ENCODE measurements around the gene LENG8.

Gene LENG8

DNA sequence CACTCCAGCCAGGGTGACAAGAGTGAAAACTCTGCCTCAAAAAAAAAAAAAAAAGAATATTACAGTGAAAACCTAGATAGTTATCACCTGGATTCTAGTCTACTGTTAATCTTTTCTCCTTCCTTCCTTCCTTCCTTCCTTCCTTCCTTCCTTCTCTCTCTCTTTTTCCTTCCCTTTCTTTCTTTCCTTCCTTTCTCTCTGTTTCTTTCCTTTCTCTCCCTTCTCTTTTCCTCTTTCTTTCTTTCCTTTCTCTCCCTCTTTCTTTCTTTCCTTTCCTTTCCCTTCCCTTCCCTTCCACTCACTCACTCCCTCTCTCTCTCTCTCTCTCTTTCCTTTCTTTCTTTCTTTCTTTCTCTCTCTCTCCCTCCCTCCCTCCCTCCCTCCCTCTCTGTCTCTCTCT is 43.4 kb upstream of the LENG8 start:
- TF ChIP-seq ESRRG (CRISPR knock-in tag; IDR thresholded peaks at IDR 0.05) (no peak), CSDC2 (CRISPR knock-in tag; IDR thresholded peaks at IDR 0.05) (no peak), RARB (CRISPR knock-in tag; IDR thresholded peaks at IDR 0.05) (no peak), ZNF565 (CRISPR knock-in tag; conservative IDR thresholded peaks at IDR 0.05; ENCODE audit: low read depth) (no peak), ZNF70 (CRISPR knock-in tag; IDR thresholded peaks at IDR 0.05) (no peak), ZC3H10 (CRISPR knock-in tag; IDR thresholded peaks at IDR 0.05) (no peak), SNAI2 (CRISPR knock-in tag; IDR thresholded peaks at IDR 0.05) (no peak), ISL1 (CRISPR knock-in tag; IDR thresholded peaks at IDR 0.05) (no peak), ARNTL (CRISPR knock-in tag; IDR thresholded peaks at IDR 0.05; ENCODE audit: borderline replicate concordance, low read depth) (no peak), ZFP3 (CRISPR knock-in tag; IDR thresholded peaks at IDR 0.05) (no peak), TCF4 (CRISPR knock-in tag; IDR thresholded peaks at IDR 0.05; ENCODE audit: borderline replicate concordance) (no peak), ZFP30 (CRISPR knock-in tag; IDR thresholded peaks at IDR 0.05) (no peak)
- TF ChIP-seq, protein P1, sequence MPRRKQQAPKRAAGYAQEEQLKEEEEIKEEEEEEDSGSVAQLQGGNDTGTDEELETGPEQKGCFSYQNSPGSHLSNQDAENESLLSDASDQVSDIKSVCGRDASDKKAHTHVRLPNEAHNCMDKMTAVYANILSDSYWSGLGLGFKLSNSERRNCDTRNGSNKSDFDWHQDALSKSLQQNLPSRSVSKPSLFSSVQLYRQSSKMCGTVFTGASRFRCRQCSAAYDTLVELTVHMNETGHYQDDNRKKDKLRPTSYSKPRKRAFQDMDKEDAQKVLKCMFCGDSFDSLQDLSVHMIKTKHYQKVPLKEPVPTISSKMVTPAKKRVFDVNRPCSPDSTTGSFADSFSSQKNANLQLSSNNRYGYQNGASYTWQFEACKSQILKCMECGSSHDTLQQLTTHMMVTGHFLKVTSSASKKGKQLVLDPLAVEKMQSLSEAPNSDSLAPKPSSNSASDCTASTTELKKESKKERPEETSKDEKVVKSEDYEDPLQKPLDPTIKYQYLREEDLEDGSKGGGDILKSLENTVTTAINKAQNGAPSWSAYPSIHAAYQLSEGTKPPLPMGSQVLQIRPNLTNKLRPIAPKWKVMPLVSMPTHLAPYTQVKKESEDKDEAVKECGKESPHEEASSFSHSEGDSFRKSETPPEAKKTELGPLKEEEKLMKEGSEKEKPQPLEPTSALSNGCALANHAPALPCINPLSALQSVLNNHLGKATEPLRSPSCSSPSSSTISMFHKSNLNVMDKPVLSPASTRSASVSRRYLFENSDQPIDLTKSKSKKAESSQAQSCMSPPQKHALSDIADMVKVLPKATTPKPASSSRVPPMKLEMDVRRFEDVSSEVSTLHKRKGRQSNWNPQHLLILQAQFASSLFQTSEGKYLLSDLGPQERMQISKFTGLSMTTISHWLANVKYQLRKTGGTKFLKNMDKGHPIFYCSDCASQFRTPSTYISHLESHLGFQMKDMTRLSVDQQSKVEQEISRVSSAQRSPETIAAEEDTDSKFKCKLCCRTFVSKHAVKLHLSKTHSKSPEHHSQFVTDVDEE (CRISPR knock-in tag; IDR thresholded peaks at IDR 0.05), result no peak
- TF ChIP-seq, protein P2, sequence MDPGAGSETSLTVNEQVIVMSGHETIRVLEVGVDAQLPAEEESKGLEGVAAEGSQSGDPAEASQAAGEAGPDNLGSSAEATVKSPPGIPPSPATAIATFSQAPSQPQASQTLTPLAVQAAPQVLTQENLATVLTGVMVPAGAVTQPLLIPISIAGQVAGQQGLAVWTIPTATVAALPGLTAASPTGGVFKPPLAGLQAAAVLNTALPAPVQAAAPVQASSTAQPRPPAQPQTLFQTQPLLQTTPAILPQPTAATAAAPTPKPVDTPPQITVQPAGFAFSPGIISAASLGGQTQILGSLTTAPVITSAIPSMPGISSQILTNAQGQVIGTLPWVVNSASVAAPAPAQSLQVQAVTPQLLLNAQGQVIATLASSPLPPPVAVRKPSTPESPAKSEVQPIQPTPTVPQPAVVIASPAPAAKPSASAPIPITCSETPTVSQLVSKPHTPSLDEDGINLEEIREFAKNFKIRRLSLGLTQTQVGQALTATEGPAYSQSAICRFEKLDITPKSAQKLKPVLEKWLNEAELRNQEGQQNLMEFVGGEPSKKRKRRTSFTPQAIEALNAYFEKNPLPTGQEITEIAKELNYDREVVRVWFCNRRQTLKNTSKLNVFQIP (CRISPR knock-in tag; IDR thresholded peaks at IDR 0.05; ENCODE audit: borderline replicate concordance, low read depth), result no peak
- ATAC-seq, result no peak

DNA sequence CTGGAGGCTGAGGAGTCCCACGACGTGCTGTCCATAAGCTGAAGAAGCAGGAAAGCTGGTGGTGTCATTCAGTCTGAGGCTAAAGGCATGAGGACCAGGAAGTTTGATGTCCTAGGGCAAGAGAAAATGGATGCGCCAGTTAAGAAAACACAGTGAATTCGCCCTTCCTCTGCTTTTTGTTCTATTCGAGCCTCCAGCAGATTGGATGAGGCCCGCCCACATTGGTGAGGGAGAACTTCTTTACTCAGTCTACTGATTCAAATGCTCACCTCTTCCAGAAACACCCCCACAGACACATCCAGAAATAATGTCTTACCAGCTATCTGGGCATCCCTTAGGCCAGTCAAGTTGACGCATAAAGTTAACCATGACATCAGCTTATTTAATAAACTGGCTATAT is 41.2 kb upstream of the LENG8 start:
- TF ChIP-seq OSR1 (CRISPR knock-in tag; IDR thresholded peaks at IDR 0.05), result no peak
- TF ChIP-seq, protein P2 (CRISPR knock-in tag; IDR thresholded peaks at IDR 0.05; ENCODE audit: borderline replicate concordance, low read depth), result no peak
- no peak for TF ChIP-seq ZNF70 (CRISPR knock-in tag; IDR thresholded peaks at IDR 0.05)
- no peak for TF ChIP-seq ESRRG (CRISPR knock-in tag; IDR thresholded peaks at IDR 0.05)
- TF ChIP-seq ZFP3 (CRISPR knock-in tag; IDR thresholded peaks at IDR 0.05), result no peak
- TF ChIP-seq ZNF8 (CRISPR knock-in tag; IDR thresholded peaks at IDR 0.05), result no peak
- no peak for TF ChIP-seq ARNTL (CRISPR knock-in tag; IDR thresholded peaks at IDR 0.05; ENCODE audit: borderline replicate concordance, low read depth)
- TF ChIP-seq ZC3H10 (CRISPR knock-in tag; IDR thresholded peaks at IDR 0.05), result no peak
- no peak for TF ChIP-seq RARB (CRISPR knock-in tag; IDR thresholded peaks at IDR 0.05)
- TF ChIP-seq, protein P3, sequence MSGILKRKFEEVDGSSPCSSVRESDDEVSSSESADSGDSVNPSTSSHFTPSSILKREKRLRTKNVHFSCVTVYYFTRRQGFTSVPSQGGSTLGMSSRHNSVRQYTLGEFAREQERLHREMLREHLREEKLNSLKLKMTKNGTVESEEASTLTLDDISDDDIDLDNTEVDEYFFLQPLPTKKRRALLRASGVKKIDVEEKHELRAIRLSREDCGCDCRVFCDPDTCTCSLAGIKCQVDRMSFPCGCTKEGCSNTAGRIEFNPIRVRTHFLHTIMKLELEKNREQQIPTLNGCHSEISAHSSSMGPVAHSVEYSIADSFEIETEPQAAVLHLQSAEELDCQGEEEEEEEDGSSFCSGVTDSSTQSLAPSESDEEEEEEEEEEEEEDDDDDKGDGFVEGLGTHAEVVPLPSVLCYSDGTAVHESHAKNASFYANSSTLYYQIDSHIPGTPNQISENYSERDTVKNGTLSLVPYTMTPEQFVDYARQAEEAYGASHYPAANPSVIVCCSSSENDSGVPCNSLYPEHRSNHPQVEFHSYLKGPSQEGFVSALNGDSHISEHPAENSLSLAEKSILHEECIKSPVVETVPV (CRISPR knock-in tag; IDR thresholded peaks at IDR 0.05), result no peak
- no peak for TF ChIP-seq BACH2 (CRISPR knock-in tag; IDR thresholded peaks at IDR 0.05; ENCODE audit: borderline replicate concordance)
- TF ChIP-seq CSDC2 (CRISPR knock-in tag; IDR thresholded peaks at IDR 0.05), result no peak
- TF ChIP-seq, protein P1 (CRISPR knock-in tag; IDR thresholded peaks at IDR 0.05), result no peak
- ATAC-seq, result no peak

GRCh38 chr19:54408456-54409026 is 40.5 kb upstream of the LENG8 start:
- ATAC-seq, result no peak
- TF ChIP-seq BACH2 (CRISPR knock-in tag; IDR thresholded peaks at IDR 0.05; ENCODE audit: borderline replicate concordance), result no peak
- no peak for TF ChIP-seq ZNF565 (CRISPR knock-in tag; conservative IDR thresholded peaks at IDR 0.05; ENCODE audit: low read depth)
- TF ChIP-seq TOX (CRISPR knock-in tag; IDR thresholded peaks at IDR 0.05; ENCODE audit: borderline replicate concordance), result no peak
- no peak for TF ChIP-seq GLIS3 (CRISPR knock-in tag; IDR thresholded peaks at IDR 0.05)
- no peak for TF ChIP-seq OSR1 (CRISPR knock-in tag; IDR thresholded peaks at IDR 0.05)
- no peak for TF ChIP-seq ARNTL (CRISPR knock-in tag; IDR thresholded peaks at IDR 0.05; ENCODE audit: borderline replicate concordance, low read depth)
- TF ChIP-seq SNAI2 (CRISPR knock-in tag; IDR thresholded peaks at IDR 0.05), result no peak
- no peak for TF ChIP-seq ESRRG (CRISPR knock-in tag; IDR thresholded peaks at IDR 0.05)
- no peak for TF ChIP-seq ZFP3 (CRISPR knock-in tag; IDR thresholded peaks at IDR 0.05)
- TF ChIP-seq ISL1 (CRISPR knock-in tag; IDR thresholded peaks at IDR 0.05), result no peak
- TF ChIP-seq, protein P1 (CRISPR knock-in tag; IDR thresholded peaks at IDR 0.05), result no peak
- TF ChIP-seq ZNF8 (CRISPR knock-in tag; IDR thresholded peaks at IDR 0.05), result no peak
- TF ChIP-seq, protein P3 (CRISPR knock-in tag; IDR thresholded peaks at IDR 0.05), result no peak
- TF ChIP-seq ZFP30 (CRISPR knock-in tag; IDR thresholded peaks at IDR 0.05), result no peak
